Muscle of leg (tissue), 16 donors: ENCODE results near the gene ITPRID1. TPM values are rescaled to one million over a fixed set of nuclear protein-coding genes. Genes with fewer than 3 reads are reported as not detected.
"Not testable (repeated sequence)": the region's sequence is repeated elsewhere in the genome, so short reads cannot be mapped to it uniquely, and the experiment has no call there.

Experiments
- DNase-seq: peaks from one replicate; pipeline ENCODE4 v3.0.0; 2013
- H3K27ac ChIP-seq: one replicate; pipeline ENCODE4 v1.5.1; 2013; ENCODE audit warnings: mild to moderate bottlenecking, low read length, control low read depth
- H3K27me3 ChIP-seq: one replicate; pipeline ENCODE4 v1.6.1; 2013; ENCODE audit warnings: low read length; ENCODE audit not compliant: control insufficient read depth, insufficient read depth
- H3K36me3 ChIP-seq: one replicate; pipeline ENCODE4 v1.6.1; 2013; ENCODE audit warnings: low read length; ENCODE audit not compliant: control insufficient read depth, insufficient read depth
- H3K4me1 ChIP-seq: one replicate; pipeline ENCODE4 v1.6.1; 2013; ENCODE audit warnings: low read length; ENCODE audit not compliant: control insufficient read depth, insufficient read depth
- H3K4me3 ChIP-seq: one replicate; pipeline ENCODE4 v1.5.1; 2013; ENCODE audit warnings: low read length, control low read depth
- H3K9me3 ChIP-seq: replicated peaks from 2 replicates; pipeline ENCODE4 v1.6.1; 2013; ENCODE audit warnings: low read depth, low read length; ENCODE audit not compliant: control insufficient read depth
- WGBS: methylation state at CpG from one replicate; pipeline ENCODE4 v1.1.5; 2013; ENCODE audit warnings: missing lambda C conversion rate; ENCODE audit not compliant: insufficient coverage; 5-methylcytosine and 5-hydroxymethylcytosine counted together
- long read RNA-seq, 11 donors: transcript quantifications; one replicate each; lab custom pipeline, GENCODE V29; 2026
- polyA plus RNA-seq, 8 donors: library from polyadenylated mRNA; unstranded; fragments of 120-200 nt; gene quantifications; one replicate each; pipeline versions ENCODE4 v1.2.1 to v1.2.3, GENCODE V29; 2013; ENCODE audit warnings: inconsistent platforms in 1 of 8, low replicate concordance in 1 of 8; ENCODE audit not compliant: insufficient read length in 8 of 8, insufficient read depth in 1 of 8
- total RNA-seq: library from RNA; stranded (reverse); fragments of 120-200 nt; gene quantifications from one replicate; pipeline ENCODE4 v1.2.4, GENCODE V29; 2013

ITPRID1 gene
- total RNA-seq (0.44 TPM), polyA plus RNA-seq (1 to 10 TPM in 1 of 8 donors, under 1 TPM in 7; 0.23 to 1.0 (median 0.30) TPM)
- long read RNA-seq, donor 1: 0 reads
- long read RNA-seq, donor 2: 0 reads
- long read RNA-seq, donor 3: 0 reads
- long read RNA-seq, donor 4: 0 reads
- long read RNA-seq, donor 5: 0 reads
- long read RNA-seq, donor 6: 0 reads
- long read RNA-seq, donor 7: 0 reads
- long read RNA-seq, donor 8: 0 reads
- long read RNA-seq, donor 9: 0 reads
- long read RNA-seq, donor 10: 0 reads
- long read RNA-seq, donor 11: 0 reads

DNA sequence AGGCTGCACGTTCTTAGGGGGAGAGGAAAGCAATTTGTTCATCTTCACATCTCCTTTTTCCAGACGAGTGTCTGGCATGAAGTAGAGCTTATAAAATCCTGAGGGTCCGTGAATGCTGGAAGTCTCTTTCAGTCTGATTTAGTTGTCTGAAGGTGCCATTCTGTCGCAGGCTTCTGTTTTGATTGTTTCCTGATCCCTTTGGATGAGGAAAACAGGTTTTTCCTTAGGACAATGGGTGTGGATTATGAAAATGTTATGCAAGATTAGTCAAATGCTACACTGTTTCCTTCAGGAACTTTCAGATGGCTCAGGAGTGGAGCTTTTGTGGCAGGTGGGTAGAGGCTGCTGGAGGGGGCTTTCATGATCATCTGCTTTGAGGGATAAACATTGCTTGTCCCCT is at the start of gene ITPRID1:
TSS of gene ITPRID1 (plus strand) at position 301 of the 400 bp plus-strand sequence. CDS start 38,935 bp downstream, outside the sequence.
- no peaks in the 10 kb centered on the region for H3K4me1 ChIP-seq
- no peaks in the 10 kb centered on the region for H3K9me3 ChIP-seq
- H3K36me3 ChIP-seq: no peaks in the 10 kb centered on the region
- no CpG with 5 or more reads among the region's 4 CpGs for WGBS
- H3K27me3 ChIP-seq: no peaks in the 10 kb centered on the region
- no peak within 1 kb of the TSS for H3K27ac ChIP-seq
- no peak within 1 kb of the TSS for H3K4me3 ChIP-seq
- no peak for DNase-seq

DNA sequence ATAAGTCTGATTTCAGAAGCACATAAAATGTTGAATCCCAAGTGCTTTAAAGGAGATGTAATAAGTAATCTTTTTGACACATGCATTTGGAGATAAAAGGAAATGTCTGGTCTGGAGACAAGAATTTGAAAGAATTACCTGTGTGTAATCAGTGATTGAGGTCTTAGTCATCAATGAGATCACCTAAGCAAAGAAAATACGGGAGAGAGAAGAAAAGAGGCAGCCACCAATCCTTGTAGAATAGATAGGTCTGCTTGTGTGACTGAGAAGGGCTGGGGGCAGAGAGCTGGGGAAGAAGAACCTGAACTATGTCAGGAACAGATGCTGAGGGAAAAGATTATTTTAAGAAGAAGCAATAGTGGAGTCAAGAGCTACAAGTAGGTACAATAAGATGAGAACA is 49.3 kb upstream of the ITPRID1 start:
- 64% methylated on average over 1 of the region's 1 CpG for WGBS
- Histone ChIP-seq H3K4me1 (no peaks in the 10 kb centered on the region), H3K9me3 (no peaks in the 10 kb centered on the region), H3K4me3 (no peak overlapping the region), H3K36me3 (no peaks in the 10 kb centered on the region), H3K27ac (no peak overlapping the region), H3K27me3 (no peaks in the 10 kb centered on the region)
- no peak for DNase-seq

GRCh38 chr7:31465285-31465684 is 48.6 kb upstream of the ITPRID1 start:
- Histone ChIP-seq H3K27ac (no peak overlapping the region), H3K4me1 (no peaks in the 10 kb centered on the region), H3K4me3 (no peak overlapping the region), H3K27me3 (no peaks in the 10 kb centered on the region), H3K36me3 (no peaks in the 10 kb centered on the region), H3K9me3 (no peaks in the 10 kb centered on the region)
- 59% methylated on average over 3 of the region's 3 CpGs for WGBS
- no peak for DNase-seq

GRCh38 chr7:31466036-31466435 is 47.9 kb upstream of the ITPRID1 start:
- no CpG with 5 or more reads among the region's 1 CpG for WGBS
- no peaks in the 10 kb centered on the region for H3K9me3 ChIP-seq
- no peaks in the 10 kb centered on the region for H3K27me3 ChIP-seq
- H3K4me1 ChIP-seq: no peaks in the 10 kb centered on the region
- no peaks in the 10 kb centered on the region for H3K36me3 ChIP-seq
- DNase-seq: no peak
- H3K27ac ChIP-seq: no peak overlapping the region
- H3K4me3 ChIP-seq: no peak overlapping the region

- 45% methylated on average over 5 of the region's 8 CpGs for WGBS
These were observed 43.0 kb upstream of the ITPRID1 start for GRCh38 chr7:31470883-31471282.

GRCh38 chr7:31475368-31475767 is 38.5 kb upstream of the ITPRID1 start:
- no peaks in the 10 kb centered on the region for H3K27me3 ChIP-seq
- no peak overlapping the region for H3K27ac ChIP-seq
- no peaks in the 10 kb centered on the region for H3K36me3 ChIP-seq
- no peak overlapping the region for H3K4me3 ChIP-seq
- H3K9me3 ChIP-seq: no peaks in the 10 kb centered on the region
- H3K4me1 ChIP-seq: no peaks in the 10 kb centered on the region
- no peak for DNase-seq
- WGBS: no CpG with 5 or more reads among the region's 1 CpG

More at GRCh38 chr7:31470883-31471282, 43.0 kb upstream of the ITPRID1 start:
- H3K27ac ChIP-seq, DNase-seq, H3K27me3 ChIP-seq, H3K4me3 ChIP-seq, H3K4me1 ChIP-seq, H3K36me3 ChIP-seq, H3K9me3 ChIP-seq: not testable (repeated sequence)

- 83% methylated on average over 4 of the region's 7 CpGs for WGBS
- no peaks in the 10 kb centered on the region for H3K4me1 ChIP-seq
- H3K27me3 ChIP-seq: no peaks in the 10 kb centered on the region
- no peak overlapping the region for H3K27ac ChIP-seq
- no peaks in the 10 kb centered on the region for H3K9me3 ChIP-seq
- no peak overlapping the region for H3K4me3 ChIP-seq
- no peaks in the 10 kb centered on the region for H3K36me3 ChIP-seq
- no peak for DNase-seq
These were observed 37.7 kb upstream of the ITPRID1 start for GRCh38 chr7:31476073-31476745.

DNA sequence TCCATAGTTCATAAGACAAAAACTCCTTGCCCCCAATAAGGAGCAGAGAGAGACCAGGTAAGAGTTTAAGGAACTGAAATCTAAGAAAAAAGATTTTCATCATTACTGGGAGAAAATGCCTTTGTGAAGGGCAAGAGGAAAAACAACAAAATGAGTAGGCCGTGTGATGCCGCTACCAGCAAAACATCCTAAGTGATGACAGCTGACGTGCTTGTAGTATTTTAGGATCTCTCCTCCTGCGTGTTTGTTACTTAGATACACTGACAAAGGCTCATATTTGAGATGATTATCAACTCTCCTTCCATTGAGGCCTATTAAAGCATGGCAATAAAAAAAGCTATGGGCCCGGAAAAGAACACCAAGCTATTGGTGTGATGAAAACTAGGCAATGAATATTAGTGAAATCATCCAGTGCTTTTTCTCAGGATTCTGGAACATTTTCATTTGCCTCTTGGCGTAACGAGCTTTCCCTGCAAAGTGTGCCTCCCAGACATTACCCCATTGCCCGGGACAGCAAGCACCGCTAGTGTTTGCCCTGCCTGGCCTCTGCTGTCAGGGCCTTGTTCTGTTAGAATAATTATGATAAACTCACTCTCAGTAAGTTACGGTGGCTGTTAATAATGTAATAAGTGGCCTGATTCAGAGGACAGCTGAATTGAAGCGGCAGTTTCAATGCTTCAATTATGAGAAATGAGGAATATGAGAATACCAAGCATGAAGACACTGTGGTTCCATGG is 36.8 kb upstream of the ITPRID1 start:
- no peaks in the 10 kb centered on the region for H3K36me3 ChIP-seq
- no peaks in the 10 kb centered on the region for H3K27me3 ChIP-seq
- no peak overlapping the region for H3K27ac ChIP-seq
- no peaks in the 10 kb centered on the region for H3K9me3 ChIP-seq
- no peak for DNase-seq
- H3K4me1 ChIP-seq: no peaks in the 10 kb centered on the region
- no peak overlapping the region for H3K4me3 ChIP-seq
- 80% methylated on average over 2 of the region's 11 CpGs for WGBS

DNA sequence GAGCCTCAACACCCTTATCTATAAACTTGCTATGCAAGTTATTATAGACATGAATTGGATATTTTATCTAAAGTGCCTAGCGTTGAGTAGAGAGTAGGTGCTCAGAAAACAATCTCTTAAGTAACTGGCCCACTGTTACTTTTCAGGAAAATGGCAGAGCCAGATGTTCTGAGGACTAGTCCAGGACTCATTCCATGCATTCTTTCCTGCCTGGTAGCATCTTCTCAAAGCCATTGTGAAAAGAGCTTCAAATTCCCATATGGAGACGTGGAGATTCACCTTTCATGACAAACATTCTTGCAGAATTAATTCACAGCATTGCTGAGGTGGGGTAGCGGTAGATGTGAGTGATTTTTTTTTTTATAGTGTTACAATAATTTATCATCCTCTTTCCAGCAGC is 35.9 kb upstream of the ITPRID1 start:
- no peaks in the 10 kb centered on the region for H3K27me3 ChIP-seq
- H3K4me1 ChIP-seq: no peaks in the 10 kb centered on the region
- no peaks in the 10 kb centered on the region for H3K36me3 ChIP-seq
- DNase-seq: no peak
- H3K4me3 ChIP-seq: no peak overlapping the region
- H3K9me3 ChIP-seq: no peaks in the 10 kb centered on the region
- H3K27ac ChIP-seq: no peak overlapping the region
- WGBS: 67% methylated on average over 1 of the region's 3 CpGs

- Histone ChIP-seq H3K4me1 (no peaks in the 10 kb centered on the region), H3K36me3 (no peaks in the 10 kb centered on the region), H3K27ac (no peak overlapping the region), H3K27me3 (no peaks in the 10 kb centered on the region), H3K4me3 (no peak overlapping the region), H3K9me3 (no peaks in the 10 kb centered on the region)
- WGBS: no CpG with 5 or more reads among the region's 6 CpGs
- DNase-seq: peak; percentile 72
These were observed 35.2 kb upstream of the ITPRID1 start for GRCh38 chr7:31478721-31479120.
